Measurements from ENCODE around the gene C9.

DNA sequence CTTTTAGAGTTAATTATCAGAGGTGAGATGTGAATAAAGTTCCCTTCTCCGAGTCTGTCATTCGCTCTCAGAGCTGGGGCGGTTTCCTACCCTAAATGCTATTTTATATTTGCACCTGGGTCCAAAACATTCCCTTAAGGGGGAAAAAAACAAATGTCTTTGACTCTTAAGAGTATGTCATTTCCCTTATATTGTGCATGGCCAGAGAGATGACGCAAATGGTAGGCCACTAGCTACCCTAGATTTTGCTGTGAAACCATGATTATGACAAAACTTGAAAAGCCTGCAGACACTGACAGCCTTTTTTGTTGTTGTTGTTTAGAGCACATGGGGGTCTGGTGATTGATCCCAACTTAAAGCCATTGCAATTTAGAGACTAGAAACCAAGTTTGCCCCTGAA lies 47.7 kb upstream of the C9 start:
- TF ChIP-seq, protein P1, sequence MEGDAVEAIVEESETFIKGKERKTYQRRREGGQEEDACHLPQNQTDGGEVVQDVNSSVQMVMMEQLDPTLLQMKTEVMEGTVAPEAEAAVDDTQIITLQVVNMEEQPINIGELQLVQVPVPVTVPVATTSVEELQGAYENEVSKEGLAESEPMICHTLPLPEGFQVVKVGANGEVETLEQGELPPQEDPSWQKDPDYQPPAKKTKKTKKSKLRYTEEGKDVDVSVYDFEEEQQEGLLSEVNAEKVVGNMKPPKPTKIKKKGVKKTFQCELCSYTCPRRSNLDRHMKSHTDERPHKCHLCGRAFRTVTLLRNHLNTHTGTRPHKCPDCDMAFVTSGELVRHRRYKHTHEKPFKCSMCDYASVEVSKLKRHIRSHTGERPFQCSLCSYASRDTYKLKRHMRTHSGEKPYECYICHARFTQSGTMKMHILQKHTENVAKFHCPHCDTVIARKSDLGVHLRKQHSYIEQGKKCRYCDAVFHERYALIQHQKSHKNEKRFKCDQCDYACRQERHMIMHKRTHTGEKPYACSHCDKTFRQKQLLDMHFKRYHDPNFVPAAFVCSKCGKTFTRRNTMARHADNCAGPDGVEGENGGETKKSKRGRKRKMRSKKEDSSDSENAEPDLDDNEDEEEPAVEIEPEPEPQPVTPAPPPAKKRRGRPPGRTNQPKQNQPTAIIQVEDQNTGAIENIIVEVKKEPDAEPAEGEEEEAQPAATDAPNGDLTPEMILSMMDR (IDR thresholded peaks at IDR 0.05): no peak
- TF ChIP-seq POLR2A (IDR thresholded peaks at IDR 0.05): no peak
